Tongue (tissue), 2 donors: ENCODE measurements around the gene DRAXIN. TPM values are rescaled to one million over a fixed set of nuclear protein-coding genes. Genes with fewer than 3 reads are reported as not detected.

ENCODE experiments used
- DNase-seq: peaks from one replicate; pipeline ENCODE4 v3.0.0-alpha.2; 2015
- total RNA-seq: library from RNA; depleted of rRNA; stranded (reverse); fragments of >200 nt; gene quantifications from one replicate; pipeline ENCODE4 v1.2.3, GENCODE V29; 2014

The DRAXIN gene
- total RNA-seq, 1 donor from 2014 or later = 0.31 TPM

DNA sequence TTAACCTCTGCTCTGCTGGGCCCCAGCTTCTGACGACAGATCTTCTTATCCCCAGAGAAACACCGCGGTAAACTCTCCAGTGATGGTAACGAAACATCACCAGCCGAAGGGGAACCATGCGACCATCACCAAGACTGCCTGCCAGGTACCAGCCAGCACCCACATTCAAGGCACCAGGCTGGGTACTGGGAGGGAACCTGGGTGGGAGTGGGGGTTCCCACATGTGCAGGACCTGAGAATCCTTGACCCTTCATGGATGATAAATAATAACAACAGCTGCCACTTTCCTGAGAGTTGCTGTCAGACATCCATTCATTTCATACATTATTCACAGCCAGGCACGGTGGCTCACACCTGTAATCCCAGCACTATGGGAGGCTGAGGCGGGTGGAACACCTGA is 20.8 kb downstream of the DRAXIN start:
- DNase-seq = no peak

DNA sequence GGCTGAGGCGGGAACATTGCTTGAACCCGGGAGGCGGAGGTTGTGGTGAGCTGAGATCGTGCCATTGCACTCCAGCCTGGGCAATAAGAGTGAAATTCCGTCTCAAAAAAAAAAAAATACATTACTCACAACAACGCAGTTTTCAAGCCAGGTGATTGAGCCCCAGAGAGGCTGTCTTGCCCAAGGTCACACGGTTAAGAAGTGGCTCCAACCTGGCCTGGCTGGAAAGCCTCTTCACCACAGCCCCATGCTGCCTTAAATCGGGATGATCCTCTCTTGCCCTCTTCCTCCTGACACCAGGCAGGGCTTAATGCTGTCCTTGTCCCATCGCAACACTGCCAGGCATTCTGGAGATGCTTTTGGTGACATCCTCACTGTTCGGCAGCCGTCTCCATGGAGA is 21.6 kb downstream of the DRAXIN start:
- no peak for DNase-seq

DNA sequence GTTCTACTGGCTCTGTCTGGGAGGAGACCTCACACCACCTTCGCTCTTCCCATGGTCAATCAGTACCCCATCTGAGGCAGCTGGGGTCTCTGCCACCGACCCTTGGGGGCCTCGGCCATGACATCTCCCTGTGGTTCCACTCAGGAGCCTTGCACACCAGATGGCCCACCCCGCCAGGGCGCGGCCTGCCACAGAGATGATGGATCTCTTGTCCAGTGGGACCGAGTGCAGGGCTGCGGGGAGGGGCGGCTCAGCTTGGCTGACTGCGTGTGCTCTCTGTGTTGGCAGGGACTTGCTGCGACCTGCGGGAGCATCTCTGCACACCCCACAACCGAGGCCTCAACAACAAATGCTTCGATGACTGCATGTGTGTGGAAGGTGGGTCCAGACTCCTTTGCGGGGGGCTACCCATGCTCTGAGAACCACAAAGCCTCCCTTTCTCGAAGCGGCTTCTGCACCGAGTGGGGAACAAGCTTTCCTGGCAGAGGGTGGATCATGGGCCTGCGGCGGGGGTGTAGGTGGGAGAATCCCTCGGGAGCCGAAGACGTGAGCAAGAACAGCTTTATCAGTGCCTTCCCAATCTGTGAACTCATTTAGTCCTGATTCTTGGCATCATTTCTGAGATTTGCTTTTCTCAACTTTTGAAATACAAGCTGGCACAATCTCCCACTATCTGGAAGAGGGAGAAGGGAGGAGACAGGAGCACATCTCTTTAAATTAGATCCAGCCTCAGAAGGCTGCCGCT is 23.5 kb downstream of the DRAXIN start:
- DNase-seq = no peak

DNA sequence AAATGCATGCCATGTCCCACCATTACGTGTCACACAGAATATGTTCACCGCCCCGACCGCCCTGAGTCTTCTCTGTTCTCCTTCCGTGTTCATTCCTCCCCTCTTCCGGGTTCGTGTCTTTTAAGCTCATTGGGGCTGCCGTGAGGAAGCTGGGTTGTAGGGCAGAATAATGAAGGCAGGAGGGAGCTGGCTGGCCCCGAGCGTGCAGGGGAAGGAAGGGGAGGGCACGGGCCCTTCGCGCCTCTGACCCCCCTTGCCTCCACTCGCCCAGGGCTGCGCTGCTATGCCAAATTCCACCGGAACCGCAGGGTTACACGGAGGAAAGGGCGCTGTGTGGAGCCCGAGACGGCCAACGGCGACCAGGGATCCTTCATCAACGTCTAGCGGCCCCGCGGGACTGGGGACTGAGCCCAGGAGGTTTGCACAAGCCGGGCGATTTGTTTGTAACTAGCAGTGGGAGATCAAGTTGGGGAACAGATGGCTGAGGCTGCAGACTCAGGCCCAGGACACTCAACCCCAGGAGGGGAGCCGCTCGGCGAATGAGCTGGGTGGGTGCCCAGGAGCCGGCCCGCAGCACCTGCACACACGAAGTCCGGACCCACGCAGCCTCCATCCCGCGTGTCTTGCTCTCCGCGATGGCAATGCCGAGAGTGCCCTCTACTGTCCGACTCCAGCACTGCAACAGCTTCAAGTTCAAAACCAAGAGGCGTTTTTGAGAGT is 28.0 kb downstream of the DRAXIN start:
- peak; percentile 85 for DNase-seq

DNA sequence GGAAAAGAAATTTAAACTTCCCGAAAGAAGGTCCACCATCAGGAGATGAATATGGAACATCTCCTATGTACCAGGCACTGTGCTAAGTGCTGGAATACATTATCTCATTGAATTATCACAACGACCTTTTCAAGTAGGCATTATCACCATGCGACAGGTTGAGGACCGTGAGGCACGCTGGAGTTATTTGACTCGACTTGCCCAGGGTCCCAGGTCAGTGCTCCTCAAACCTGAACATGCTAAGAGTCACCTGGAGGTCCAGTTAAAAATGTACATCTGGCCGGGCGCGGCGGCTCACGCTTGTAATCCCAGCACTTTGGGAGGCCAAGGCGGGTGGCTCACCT is 28.5 kb downstream of the DRAXIN start:
- DNase-seq = no peak

DNA sequence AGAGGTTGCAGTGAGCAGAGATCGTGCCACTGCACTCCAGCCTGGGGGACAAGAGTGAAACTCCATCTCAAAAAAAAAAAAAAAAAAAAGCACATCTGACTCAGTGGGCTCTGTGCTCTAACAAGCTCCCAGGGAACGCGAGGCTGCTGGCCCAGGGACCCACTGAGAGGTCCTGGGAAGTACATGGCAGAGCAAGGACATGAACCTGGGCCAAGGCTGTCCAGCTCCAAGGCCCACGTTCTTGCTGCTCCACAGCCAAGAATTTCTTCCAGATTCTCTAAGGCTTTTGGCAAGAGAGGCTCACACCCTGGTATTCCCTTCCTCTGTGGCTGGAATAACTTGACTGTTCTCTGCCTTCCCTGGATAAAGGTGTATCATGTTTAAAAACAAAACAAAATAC is 29.0 kb downstream of the DRAXIN start:
- no peak for DNase-seq

DNA sequence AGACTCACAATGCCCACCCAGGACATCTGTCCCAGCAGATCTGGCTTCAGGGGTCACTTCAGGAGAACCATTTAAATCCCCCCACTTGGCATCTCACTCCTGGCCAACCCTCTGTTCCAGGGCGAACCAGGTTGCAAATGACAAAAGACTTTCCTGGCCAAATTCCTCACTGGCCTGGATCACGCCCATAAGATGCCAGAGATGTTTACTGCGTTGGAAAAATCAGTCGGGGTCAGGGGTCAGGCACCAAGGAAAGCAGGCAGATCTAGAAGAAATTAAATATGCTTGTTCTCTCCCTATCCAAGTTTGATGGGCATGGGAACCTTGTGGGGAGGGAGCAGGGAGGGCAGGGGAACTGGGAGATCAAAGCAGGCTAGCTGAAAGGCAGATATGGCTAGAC is 29.8 kb downstream of the DRAXIN start:
- no peak for DNase-seq

DNA sequence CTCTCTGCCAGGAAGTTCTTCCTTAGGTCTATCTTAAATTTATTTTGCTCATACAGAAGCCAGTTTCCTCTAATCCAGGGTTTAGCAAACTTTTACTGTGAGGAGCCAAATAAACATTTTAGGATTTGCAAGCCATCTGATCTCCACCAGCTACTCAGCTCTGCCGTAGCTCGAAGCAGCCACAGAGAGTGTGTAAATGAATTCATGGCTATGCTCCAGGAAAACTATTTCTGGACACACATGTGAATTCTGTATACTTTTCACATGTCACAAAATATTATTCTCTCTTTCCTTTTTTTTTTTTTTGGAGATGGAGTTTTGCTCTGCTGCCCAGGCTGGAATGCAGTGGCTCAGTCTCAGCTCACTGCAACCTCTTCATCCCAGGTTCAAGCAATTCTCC is 31.0 kb downstream of the DRAXIN start:
- peak; percentile 54 for DNase-seq

DNA sequence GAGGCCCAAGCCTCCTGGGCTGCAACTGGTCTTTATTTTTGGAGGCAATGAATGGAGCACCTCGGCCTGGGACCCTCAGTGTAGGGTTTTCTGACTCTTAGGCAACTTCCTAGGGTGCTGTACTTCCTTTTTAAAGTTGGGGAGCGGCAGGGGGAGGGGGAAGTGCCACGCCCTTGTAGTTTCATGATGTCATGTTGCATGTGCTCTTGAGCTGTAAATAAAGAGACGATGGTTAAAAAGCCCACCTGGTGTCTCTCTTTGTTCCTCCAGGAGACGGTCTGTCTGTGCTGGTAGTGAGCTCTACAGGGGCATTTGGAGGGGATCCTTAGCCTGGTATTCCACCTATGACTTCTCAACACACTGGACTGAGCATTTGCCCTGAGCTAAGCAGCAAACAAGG is 34.1 kb downstream of the DRAXIN start:
- DNase-seq = no peak

DNA sequence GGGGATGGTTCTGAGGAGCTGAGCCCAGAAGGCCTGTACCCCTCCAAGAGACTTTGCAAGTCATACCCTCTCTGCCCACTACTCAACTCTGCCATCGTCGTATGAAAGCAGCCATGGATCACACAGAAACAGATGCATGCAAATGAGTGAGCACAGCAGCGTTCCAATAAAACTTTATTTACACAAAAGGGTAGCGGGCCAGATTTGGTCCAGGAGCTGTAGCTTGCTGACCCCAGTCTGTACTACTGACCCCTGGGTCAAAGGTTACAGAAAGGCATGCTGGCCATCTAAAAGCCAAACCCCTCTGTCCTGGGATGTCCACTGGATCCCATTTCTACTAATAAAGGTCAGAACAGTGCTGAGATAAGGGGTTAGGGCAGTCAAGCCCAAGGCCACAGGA is 35.6 kb downstream of the DRAXIN start:
- no peak for DNase-seq

DNA sequence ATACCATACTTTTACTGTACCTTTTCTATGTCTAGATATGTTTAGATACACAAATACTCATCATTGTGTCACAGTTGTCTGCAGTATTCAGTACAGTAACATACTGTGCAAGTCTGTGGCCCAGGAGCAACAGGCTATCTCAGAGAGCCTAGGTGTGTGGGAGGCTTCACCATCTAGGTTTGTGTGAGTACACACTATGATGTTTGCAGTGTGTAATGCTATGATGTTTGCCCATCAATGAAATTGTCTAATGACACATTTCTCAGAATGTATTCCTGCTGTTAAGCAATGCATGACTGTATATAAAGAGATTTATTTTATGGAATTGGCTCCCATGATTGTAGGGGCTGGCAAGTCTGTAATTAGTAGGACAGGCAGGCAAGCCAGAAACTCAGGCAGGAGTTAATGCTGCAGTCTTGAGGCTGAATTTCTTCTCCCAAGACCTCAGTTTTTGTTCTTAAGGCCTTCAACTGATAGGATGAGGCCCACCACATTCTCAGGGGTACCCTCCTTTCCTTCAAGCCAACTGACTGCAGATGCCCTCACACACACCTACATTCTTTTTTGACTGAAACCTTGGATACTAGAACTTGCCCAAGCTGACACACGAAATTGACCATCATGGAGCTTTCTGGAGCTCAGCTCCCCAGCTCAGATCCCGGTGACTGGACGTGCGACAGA is 36.8 kb downstream of the DRAXIN start:
- DNase-seq = no peak

DNA sequence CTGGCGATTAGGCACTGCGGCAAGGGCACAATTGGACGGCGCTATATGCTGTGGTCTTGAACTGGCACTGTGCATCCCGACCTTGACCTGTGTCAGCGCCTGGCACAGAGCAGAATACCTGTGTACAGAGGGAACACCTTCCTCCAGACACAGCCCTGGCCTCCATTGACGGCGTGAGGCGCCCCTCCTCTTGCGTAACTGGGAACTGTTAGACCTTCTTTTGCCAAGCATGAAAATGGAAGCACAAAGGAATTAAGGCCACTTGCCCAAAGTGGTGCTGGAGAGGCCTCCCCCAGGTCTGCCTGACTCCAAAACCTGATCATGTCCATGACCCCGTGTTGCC is 37.6 kb downstream of the DRAXIN start:
- no peak for DNase-seq

DNA sequence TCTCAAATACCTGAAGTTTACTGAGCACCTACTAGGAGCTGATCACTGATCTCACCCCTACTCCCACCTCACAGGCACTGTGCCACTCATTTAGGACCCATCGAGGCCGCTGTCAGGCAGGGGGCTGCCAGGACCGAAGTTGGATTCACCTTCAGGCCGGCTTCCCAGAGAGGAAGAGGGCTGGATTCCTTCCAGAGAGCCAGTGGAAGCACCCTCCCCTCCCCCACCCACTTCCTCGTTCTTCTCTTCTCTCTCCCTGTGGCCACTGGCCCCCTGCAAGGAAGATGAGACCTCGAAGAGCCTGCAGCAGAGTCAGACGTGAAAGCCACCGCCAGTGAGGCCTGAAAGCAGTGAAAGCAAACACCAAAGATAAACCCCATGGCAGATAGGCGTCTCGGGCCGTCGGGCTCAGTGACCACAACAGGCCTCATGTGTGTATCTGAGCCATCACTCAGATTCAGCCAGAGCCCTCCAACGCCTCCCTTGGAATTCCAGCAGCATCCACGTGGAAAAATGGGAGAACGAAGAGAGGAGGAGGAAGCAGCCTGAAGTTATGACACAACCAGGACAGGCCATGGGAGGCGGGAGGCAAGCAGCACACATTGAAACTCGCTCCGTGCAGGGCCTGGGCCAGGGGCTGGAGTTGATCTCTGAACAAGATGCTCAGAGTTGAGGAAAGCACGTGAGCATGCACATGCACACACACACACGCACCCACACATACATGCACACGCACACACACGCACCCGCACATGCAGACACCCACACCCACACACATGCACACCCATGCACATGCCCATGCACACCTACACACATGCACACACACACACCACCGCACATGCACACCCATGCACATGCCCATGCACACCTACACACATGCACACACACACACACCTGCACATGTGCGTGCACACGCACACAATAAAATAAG is 38.3 kb downstream of the DRAXIN start:
- DNase-seq = no peak

DNA sequence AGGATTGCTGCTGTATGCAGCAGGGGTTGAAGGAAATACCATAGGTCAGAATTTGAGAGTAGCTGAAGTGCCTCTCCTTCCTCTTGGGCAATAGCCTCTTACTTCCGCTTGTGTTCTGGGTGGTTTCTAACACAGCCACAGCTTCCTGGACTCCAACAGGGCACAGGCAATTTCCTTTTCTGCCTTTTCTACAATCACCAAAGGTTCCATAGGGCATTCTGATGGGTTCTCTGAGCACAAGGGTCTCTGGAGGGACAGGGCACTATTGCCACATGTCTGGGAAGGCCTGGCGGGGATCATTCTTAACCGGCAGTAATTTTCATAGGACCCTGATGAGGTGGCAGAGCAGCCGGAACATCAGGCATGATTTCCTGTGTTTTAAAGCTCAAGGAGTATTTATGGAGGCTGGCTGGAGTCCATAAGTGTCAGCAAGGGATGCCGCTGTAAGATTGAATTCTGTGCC is 39.0 kb downstream of the DRAXIN start:
- DNase-seq = peak; percentile 10

DNA sequence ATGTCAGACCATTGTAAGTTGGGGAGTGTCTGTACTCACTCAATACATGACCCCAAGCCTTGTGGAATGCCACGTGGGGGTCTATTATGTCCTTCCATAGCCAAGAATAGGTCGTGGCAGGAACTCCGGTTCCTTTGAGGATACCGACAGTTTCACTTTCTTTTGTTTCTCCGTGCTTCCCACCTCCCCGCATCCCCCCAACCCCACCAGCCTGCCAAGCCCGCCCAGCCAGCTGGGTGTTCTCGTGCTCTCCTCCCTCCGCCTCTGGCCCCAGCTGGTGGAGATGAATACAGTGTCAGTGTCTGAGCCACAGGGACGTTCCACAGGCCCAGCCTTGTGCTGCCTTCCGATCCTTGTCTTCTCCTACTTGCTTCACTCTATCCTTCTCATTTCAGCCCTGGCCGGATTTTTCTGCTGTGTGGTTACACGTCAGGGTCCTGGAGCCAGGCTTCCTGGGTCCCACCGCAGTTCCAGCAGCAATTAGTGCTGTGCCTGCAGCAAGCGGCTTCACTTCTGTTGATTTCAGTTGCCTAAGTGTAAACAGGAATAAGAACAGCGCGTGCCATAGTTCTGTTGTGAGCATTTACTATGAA is 40.3 kb downstream of the DRAXIN start:
- DNase-seq = peak; percentile 93

DNA sequence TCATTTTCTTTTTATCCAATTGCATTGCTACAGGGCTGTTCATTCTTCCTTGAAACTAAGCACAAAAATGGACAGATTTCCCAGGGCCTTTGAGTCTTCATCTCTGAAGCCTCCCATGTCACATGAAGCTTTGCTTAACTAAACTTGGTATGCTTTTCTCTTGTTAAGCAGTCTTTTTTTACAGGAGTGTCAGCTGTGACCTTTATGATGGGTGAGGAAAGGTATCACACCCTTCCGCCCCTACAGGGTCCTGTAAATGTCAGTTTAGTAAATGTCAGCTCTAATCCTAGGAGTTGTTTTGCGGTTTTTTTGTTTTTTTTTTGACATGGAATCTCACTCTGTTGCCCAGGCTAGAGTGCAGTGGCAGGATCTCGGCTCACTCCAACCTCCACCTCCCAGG is 41.8 kb downstream of the DRAXIN start:
- DNase-seq = no peak

DNA sequence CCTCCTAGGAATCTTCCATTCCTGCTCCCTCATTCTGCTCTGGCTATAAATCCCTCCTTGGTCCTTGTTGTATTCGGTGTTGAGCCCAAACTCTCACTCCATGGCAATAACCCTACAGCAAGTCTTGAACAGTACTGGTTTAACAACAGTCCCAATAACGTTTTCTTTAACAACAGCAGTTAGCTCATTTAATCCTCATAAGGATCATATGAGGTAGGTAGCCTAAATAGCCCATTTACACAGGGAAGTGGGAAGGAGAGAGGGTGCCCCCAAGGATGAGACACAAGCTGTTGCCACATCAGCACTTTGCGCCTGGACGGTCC is 44.0 kb downstream of the DRAXIN start:
- DNase-seq = no peak

DNA sequence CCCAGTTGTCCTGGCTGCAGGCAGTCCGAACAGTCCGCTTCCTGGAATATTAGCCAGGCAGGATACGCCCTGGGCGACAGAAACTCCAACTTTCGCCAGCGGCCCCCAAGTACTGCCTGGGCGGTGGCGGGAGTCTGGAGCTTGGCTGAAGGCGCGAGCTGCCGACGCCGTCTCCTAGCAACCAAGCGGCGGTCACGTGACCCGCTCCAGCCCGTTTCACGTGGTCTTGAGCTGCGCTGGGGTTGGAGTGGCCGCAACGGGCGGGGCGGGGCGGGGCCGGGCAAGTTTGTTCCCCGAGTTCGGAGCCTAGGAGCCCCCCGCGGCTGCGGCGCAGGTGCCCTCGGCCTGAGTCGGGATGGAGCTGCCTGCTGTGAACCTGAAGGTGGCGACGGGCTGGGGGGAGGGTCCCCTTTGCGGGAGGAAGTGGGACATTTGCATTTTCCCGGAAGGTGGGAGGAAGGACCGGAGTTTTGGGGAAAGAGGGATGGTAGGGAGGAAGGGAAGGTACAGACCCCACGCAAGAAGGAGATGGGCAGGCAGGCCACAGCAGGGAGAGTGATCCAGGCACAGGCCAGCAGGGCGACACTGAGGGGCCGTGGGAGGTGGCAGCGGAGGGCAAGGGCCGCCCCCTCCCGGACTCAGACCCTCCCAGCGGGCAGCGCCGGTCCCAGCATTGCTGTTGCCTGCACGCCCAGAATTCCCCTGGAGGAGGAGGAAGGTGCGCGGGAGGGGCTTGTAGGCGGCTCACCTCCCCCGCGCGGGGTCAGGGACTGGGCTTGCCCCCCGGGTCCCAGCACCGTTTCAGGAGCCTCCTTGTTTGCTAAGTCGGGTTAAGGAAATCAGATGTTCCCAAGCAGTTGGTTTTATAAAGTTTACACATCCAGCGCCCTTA is 44.6 kb downstream of the DRAXIN start, which contains the start of gene AGTRAP:
Gene AGTRAP, plus strand, starts transcription at position 283 of the 892 bp plus-strand sequence. Its CDS starts 73 bp downstream, at position 356.
- DNase-seq = peak; percentile 97

DNA sequence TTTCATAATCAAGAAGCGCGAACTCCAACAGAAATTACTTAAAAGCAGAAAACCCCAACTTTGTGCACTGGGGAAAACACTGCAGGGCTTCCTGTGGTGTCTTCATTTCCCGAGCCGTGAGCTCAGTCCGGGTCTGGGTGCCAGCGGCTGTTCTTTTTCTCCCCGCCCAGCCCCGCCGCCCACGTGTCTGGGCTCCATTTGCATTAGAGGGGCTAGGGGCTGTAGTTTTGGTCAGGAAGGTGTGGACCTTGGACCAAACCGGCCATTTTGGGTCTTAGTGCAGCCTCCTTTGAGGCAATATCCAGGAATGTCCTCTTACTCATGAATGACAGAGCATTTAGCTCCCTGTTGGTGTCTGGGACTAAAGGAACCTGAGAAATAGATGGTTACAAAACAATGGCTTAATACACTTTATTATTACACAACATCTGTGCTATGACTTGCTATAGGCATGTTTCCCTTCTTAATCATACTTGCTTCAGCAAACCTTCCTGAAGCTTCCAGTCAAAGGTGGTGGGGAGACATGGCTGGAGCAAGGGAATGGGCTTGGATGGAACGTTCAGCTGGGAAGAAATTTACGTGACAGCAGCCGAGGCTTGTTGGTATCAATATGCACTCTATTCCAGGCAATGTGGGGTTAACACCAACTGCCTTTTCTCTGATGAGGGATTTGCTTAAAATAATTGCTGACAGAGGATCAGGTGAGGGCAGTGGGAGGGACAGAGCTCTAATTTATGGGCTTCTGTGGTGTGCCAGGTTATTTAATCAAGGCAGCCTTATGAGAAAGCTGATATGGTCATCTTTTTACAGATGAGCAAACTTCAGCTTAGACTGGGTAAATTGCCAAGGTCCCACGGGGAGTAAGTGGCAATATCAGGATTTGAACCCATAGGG is 45.5 kb downstream of the DRAXIN start:
- DNase-seq = peak; percentile 64

DNA sequence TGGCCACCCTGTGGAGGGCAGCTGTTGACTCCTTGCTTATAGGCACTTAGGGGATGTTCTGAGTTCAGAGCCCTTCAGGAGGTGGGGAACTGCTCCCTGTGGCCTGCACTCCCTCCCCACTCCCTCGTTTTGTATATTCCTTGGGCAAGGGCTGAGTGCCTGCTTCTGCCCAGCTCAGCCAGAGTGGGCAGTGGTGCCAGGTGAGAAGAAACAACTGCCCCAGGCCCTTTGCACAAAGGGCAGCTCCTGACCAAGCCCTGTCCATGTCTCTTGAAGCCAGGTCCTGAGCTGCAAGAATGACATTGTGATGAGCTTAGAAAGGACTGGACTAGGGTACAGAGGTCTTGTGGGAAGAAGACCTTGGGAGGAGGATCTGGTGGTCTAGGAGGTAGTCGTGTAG is 46.6 kb downstream of the DRAXIN start:
- DNase-seq = no peak
